Caco-2 (cell line): ENCODE data around the gene RPP25. TPM values are rescaled to one million over a fixed set of nuclear protein-coding genes. Genes with fewer than 3 reads are reported as not detected.

Source experiments
- BruUV-seq: library from RNA; stranded (reverse); fragments of 400-500 nt; replicated peaks from 2 replicates; lab custom pipeline; 2021; lab: Mats Ljungman, UMichigan
- CTCF ChIA-PET: fragments of 300-600 bp; sonication (Branson Sonifier 250); formaldehyde crosslinking; loops from one replicate; lab custom pipeline; 2022; ENCODE audit warnings: antibody characterized with exemption; lab: Charles Lee
- POLR2A ChIA-PET: fragments of 300-600 bp; sonication (Branson Sonifier 250); formaldehyde crosslinking; loops from one replicate; lab custom pipeline; 2022; ENCODE audit warnings: antibody characterized with exemption; lab: Charles Lee
- DNase-seq, 2 experiments: peaks; one replicate each; pipeline versions ENCODE4 v3.0.0 to v3.0.0-alpha.2; 2020 to 2022
- H3K27me3 ChIP-seq: replicated peaks from 2 replicates; pipeline ENCODE4 v1.6.0; 2011; ENCODE audit warnings: low read length; ENCODE audit not compliant: control insufficient read depth, insufficient read depth
- H3K36me3 ChIP-seq: 2 replicates; pipeline ENCODE4 v1.5.1; 2011; ENCODE audit warnings: low read length; ENCODE audit not compliant: control insufficient read depth, insufficient read depth
- H3K4me1 ChIP-seq: fragments of 250-450 bp; sonication (Bioruptor Pico); 2 replicates; pipeline ENCODE4 v1.5.1; 2020; ENCODE audit warnings: mild to moderate bottlenecking
- H3K4me3 ChIP-seq: 2 replicates; pipeline ENCODE4 v1.5.1; 2011; ENCODE audit warnings: low read depth, mild to moderate bottlenecking, control low read depth, low read length
- H3K9me3 ChIP-seq: fragments of 250-450 bp; sonication (Bioruptor Pico); 2 replicates; pipeline ENCODE4 v1.5.1; 2020; ENCODE audit warnings: mild to moderate bottlenecking, moderate library complexity
- H3K27ac Mint-ChIP-seq: one replicate; pipeline ENCODE4 v1.8.0; 2022; ENCODE audit warnings: mixed read lengths; ENCODE audit not compliant: unreplicated experiment
- H3K27me3 Mint-ChIP-seq: one replicate; pipeline ENCODE4 v1.8.0; 2022; ENCODE audit warnings: mixed read lengths; ENCODE audit not compliant: insufficient read depth, unreplicated experiment
- H3K36me3 Mint-ChIP-seq: one replicate; pipeline ENCODE4 v1.8.0; 2022; ENCODE audit warnings: mild to moderate bottlenecking, mixed read lengths; ENCODE audit not compliant: insufficient read depth, unreplicated experiment
- H3K4me1 Mint-ChIP-seq: one replicate; pipeline ENCODE4 v1.8.0; 2022; ENCODE audit warnings: low read depth, mixed read lengths; ENCODE audit not compliant: unreplicated experiment
- H3K4me3 Mint-ChIP-seq: one replicate; pipeline ENCODE4 v1.8.0; 2022; ENCODE audit warnings: mild to moderate bottlenecking, moderate library complexity, mixed read lengths; ENCODE audit not compliant: unreplicated experiment
- H3K9me3 Mint-ChIP-seq: one replicate; pipeline ENCODE4 v1.8.0; 2022; ENCODE audit warnings: mixed read lengths; ENCODE audit not compliant: unreplicated experiment
- intact Hi-C: fragments of 100-400 bp; cut with micrococcal nuclease; formaldehyde crosslinking; loops from one replicate; pipeline ENCODE4 v1.10.0; 2022; ENCODE audit not compliant: unreplicated experiment
- total RNA-seq: library from RNA; stranded (reverse); gene quantifications from 2 replicates; pipeline ENCODE4 v1.2.3, GENCODE V29; 2022
- TF ChIP-seq, protein P1 (sequence below), 2 experiments: fragments of 200-600 bp in 1 of 2; IDR thresholded peaks; 1 replicate in 1 of 2; 2 replicates in 1 of 2; pipeline versions ENCODE4 v1.5.1 to v1.8.0; 2011 to 2022; ENCODE audit warnings: antibody characterized with exemption in 1 of 2, control low read depth in 1 of 2, inconsistent platforms in 1 of 2, low read depth in 1 of 2, low read length in 1 of 2, mild to moderate bottlenecking in 1 of 2, moderate library complexity in 1 of 2; ENCODE audit not compliant: insufficient read depth in 1 of 2, severe bottlenecking in 1 of 2, unreplicated experiment in 1 of 2

Gene RPP25
- total RNA-seq, 1 experiment from 2014 or later: 35.3 TPM

- Histone ChIP-seq H3K9me3 (no peaks in the 10 kb centered on the region), H3K27me3 (no peaks in the 10 kb centered on the region), H3K36me3 (peaks cover 5% of the 10 kb centered on the region), H3K4me1 (peaks cover 4% of the 10 kb centered on the region; the same call in 1 of the 2 replicates), H3K4me3 (peak overlapping the region; percentile 79)
- Mint-ChIP-seq H3K9me3 (no peaks in the 10 kb centered on the region), H3K36me3 (peaks cover 59% of the 10 kb centered on the region), H3K27me3 (no peaks in the 10 kb centered on the region), H3K4me1 (no peaks in the 10 kb centered on the region), H3K4me3 (peak overlapping the region; percentile 99), H3K27ac (peak overlapping the region; percentile 84)
- TF ChIP-seq, protein P1, sequence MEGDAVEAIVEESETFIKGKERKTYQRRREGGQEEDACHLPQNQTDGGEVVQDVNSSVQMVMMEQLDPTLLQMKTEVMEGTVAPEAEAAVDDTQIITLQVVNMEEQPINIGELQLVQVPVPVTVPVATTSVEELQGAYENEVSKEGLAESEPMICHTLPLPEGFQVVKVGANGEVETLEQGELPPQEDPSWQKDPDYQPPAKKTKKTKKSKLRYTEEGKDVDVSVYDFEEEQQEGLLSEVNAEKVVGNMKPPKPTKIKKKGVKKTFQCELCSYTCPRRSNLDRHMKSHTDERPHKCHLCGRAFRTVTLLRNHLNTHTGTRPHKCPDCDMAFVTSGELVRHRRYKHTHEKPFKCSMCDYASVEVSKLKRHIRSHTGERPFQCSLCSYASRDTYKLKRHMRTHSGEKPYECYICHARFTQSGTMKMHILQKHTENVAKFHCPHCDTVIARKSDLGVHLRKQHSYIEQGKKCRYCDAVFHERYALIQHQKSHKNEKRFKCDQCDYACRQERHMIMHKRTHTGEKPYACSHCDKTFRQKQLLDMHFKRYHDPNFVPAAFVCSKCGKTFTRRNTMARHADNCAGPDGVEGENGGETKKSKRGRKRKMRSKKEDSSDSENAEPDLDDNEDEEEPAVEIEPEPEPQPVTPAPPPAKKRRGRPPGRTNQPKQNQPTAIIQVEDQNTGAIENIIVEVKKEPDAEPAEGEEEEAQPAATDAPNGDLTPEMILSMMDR (IDR thresholded peaks at IDR 0.05; ENCODE audit: insufficient read depth in 1 of 2, low read depth in 1 of 2, low read length in 1 of 2, severe bottlenecking in 1 of 2, unreplicated experiment in 1 of 2): no peak
- intact Hi-C loops: loop anchor here (2.0 to 5.0 kb wide), 3 partner anchors 34 to 63 kb away; partner anchors contain the start of genes SCAMP2 and ULK3
- BruUV-seq: no TSS peak
- POLR2A ChIA-PET: interaction anchor here (1.0 to 2.0 kb wide), 8 partner anchors 9 to 64 kb away, joined by 3 to 12 read pairs (median 5); partner anchors contain the start of genes COX5A, MPI, RPP25 and ULK3
- CTCF ChIA-PET: interaction anchor here (0.6 to 2.3 kb wide), 6 partner anchors 28 to 137 kb away, joined by 3 to 8 read pairs (median 5); partner anchors contain the start of gene RPP25
- DNase-seq: peak in 1 of 2 experiments; percentile 52
Observed at GRCh38 chr15:74906067-74906449, 50.5 kb downstream of the RPP25 start.

Other genes with a start within 250 kb of the RPP25 start
- 55.5 and 73.8 TPM in 2 replicates for gene CYP1A1, start 231.2 kb downstream of the RPP25 start, total RNA-seq
- not detected in 2 replicates for gene CYP1A2, start 207.9 kb downstream of the RPP25 start, total RNA-seq
- 62.7 and 62.8 TPM in 2 replicates for gene CSK, start 174.7 kb downstream of the RPP25 start, total RNA-seq
- gene LMAN1L, start 143.9 kb downstream of the RPP25 start, total RNA-seq: not detected in 2 replicates
- not detected in 2 replicates for gene CPLX3, start 130.1 kb downstream of the RPP25 start, total RNA-seq
- 28.2 and 33.4 TPM in 2 replicates for gene ULK3, start 113.6 kb downstream of the RPP25 start, total RNA-seq
- 97.4 and 98.5 TPM in 2 replicates for gene SCAMP2, start 83.4 kb downstream of the RPP25 start, total RNA-seq
- gene MPI, start 66.7 kb downstream of the RPP25 start, total RNA-seq: 29.1 and 32.0 TPM in 2 replicates
- gene FAM219B, start 49.9 kb downstream of the RPP25 start, total RNA-seq: 73.7 and 75.4 TPM in 2 replicates
- gene COX5A, start 18.7 kb downstream of the RPP25 start, total RNA-seq: 306 and 318 TPM in 2 replicates
- 9.2 and 11.8 TPM in 2 replicates for gene SCAMP5, start 38.8 kb upstream of the RPP25 start, total RNA-seq
- gene PPCDC, start 66.8 kb upstream of the RPP25 start, total RNA-seq: 14.7 and 18.1 TPM in 2 replicates
- gene C15orf39, start 245.1 kb upstream of the RPP25 start, total RNA-seq: 48.2 and 56.8 TPM in 2 replicates